ENCODE measurements around the gene PTPRD.

The PTPRD gene

GRCh38 chr9:8531826-8532415 lies 2080.9 kb downstream of the PTPRD start:
- DNase-seq = no peak

- no peak for DNase-seq
Observed at GRCh38 chr9:8521112-8521511, 2091.7 kb downstream of the PTPRD start.

- DNase-seq = no peak
Observed at GRCh38 chr9:8515748-8516147, 2097.1 kb downstream of the PTPRD start.

GRCh38 chr9:8514760-8515159 lies 2098.0 kb downstream of the PTPRD start:
- no peak for DNase-seq

GRCh38 chr9:8508671-8509290 lies 2104.0 kb downstream of the PTPRD start:
- no peak for DNase-seq

- DNase-seq = no peak
Observed at GRCh38 chr9:8494571-8494970, 2118.2 kb downstream of the PTPRD start.

- no peak for DNase-seq
Observed at GRCh38 chr9:8492679-8493078, 2120.1 kb downstream of the PTPRD start.

- no peak for DNase-seq
Observed at GRCh38 chr9:8492024-8492423, 2120.8 kb downstream of the PTPRD start.

- no peak for DNase-seq
Observed at GRCh38 chr9:8491563-8491962, 2121.2 kb downstream of the PTPRD start.

GRCh38 chr9:8489835-8490234 lies 2123.0 kb downstream of the PTPRD start:
- DNase-seq = no peak

- no peak for DNase-seq
Observed at GRCh38 chr9:8486095-8486494, 2126.7 kb downstream of the PTPRD start.

GRCh38 chr9:8484597-8485191 lies 2128.1 kb downstream of the PTPRD start:
- no peak for DNase-seq

- no peak for DNase-seq
Observed at GRCh38 chr9:8477450-8477849, 2135.4 kb downstream of the PTPRD start.

- DNase-seq = no peak
Observed at GRCh38 chr9:8474937-8475336, 2137.9 kb downstream of the PTPRD start.

GRCh38 chr9:8473244-8474020 lies 2139.4 kb downstream of the PTPRD start:
- DNase-seq = no peak

GRCh38 chr9:8468045-8468637 lies 2144.7 kb downstream of the PTPRD start:
- DNase-seq = no peak

- DNase-seq = no peak
Observed at GRCh38 chr9:8457816-8458215, 2155.0 kb downstream of the PTPRD start.

- DNase-seq = no peak
Observed at GRCh38 chr9:8457055-8457454, 2155.7 kb downstream of the PTPRD start.

GRCh38 chr9:8456344-8456743 lies 2156.5 kb downstream of the PTPRD start:
- DNase-seq = no peak

- no peak for DNase-seq
Observed at GRCh38 chr9:8450810-8451545, 2161.8 kb downstream of the PTPRD start.

- no peak for DNase-seq
Observed at GRCh38 chr9:8448226-8448625, 2164.6 kb downstream of the PTPRD start.

- DNase-seq = no peak
Observed at GRCh38 chr9:8447601-8448000, 2165.2 kb downstream of the PTPRD start.

GRCh38 chr9:8437876-8438275 lies 2174.9 kb downstream of the PTPRD start:
- no peak for DNase-seq

Measured in EL (cell line).